WTC11 (cell line): Measurements from ENCODE around the gene PITPNM2. TPM values are rescaled to one million over a fixed set of nuclear protein-coding genes. Genes with fewer than 3 reads are reported as not detected.

ENCODE experiments used
- ATAC-seq: fragments of 200-7000 bp; cut with Tn5 transposase; 2 replicates; pipeline ENCODE4 v1.10.0; 2021; ENCODE audit warnings: mild to moderate bottlenecking, moderate library complexity
- CTCF ChIA-PET: fragments of 300-600 bp; sonication (Branson Sonifier 250); formaldehyde crosslinking; loops from one replicate; lab custom pipeline; 2021; ENCODE audit warnings: antibody characterized with exemption; lab: Charles Lee
- POLR2A ChIA-PET: fragments of 350-600 bp; sonication (Branson Sonifier 250); formaldehyde crosslinking; loops from one replicate; lab custom pipeline; 2021; ENCODE audit warnings: antibody characterized with exemption; lab: Charles Lee
- DNase-seq: peaks from one replicate; pipeline ENCODE4 v3.0.0; 2021; ENCODE audit warnings: low spot score
- H3K27ac Mint-ChIP-seq: 2 replicates; pipeline ENCODE4 v1.8.0; 2021; ENCODE audit warnings: mixed read lengths
- H3K27me3 Mint-ChIP-seq: 2 replicates; pipeline ENCODE4 v1.8.0; 2021; ENCODE audit warnings: low read depth, mild to moderate bottlenecking, moderate library complexity, mixed read lengths
- H3K36me3 Mint-ChIP-seq: 2 replicates; pipeline ENCODE4 v1.8.0; 2021; ENCODE audit warnings: mixed read lengths
- H3K4me1 Mint-ChIP-seq: 2 replicates; pipeline ENCODE4 v1.8.0; 2022; ENCODE audit warnings: mixed read lengths
- H3K4me3 Mint-ChIP-seq: 2 replicates; pipeline ENCODE4 v1.8.0; 2021; ENCODE audit warnings: mild to moderate bottlenecking, moderate library complexity, mixed read lengths
- H3K9me3 Mint-ChIP-seq: 2 replicates; pipeline ENCODE4 v1.8.0; 2021; ENCODE audit warnings: mixed read lengths
- ATF1 ChIP-seq: sonication (generic); formaldehyde crosslinking; IDR thresholded peaks from 2 replicates; pipeline ENCODE4 v1.8.1; 2023; ENCODE audit warnings: mild to moderate bottlenecking, moderate library complexity, missing genetic modification reagents
- ETV6 ChIP-seq: sonication (generic); formaldehyde crosslinking; IDR thresholded peaks from 2 replicates; pipeline ENCODE4 v1.8.1; 2022; ENCODE audit warnings: mild to moderate bottlenecking, missing genetic modification reagents
- HMGA2 ChIP-seq: fragments of 250-450 bp; sonication (Bioruptor Pico); IDR thresholded peaks from 2 replicates; pipeline ENCODE4 v1.4.0; 2021; ENCODE audit warnings: mild to moderate bottlenecking, moderate library complexity
- IRF2 ChIP-seq: sonication (generic); formaldehyde crosslinking; IDR thresholded peaks from 2 replicates; pipeline ENCODE4 v1.8.0; 2022; ENCODE audit warnings: low read depth, missing genetic modification reagents, borderline replicate concordance
- JAZF1 ChIP-seq: fragments of 250-450 bp; sonication (Bioruptor Pico); IDR thresholded peaks from 2 replicates; pipeline ENCODE4 v1.9.0; 2021; ENCODE audit warnings: moderate library complexity, mild to moderate bottlenecking, inconsistent platforms
- MXD4 ChIP-seq: fragments of 250-450 bp; sonication (Bioruptor Pico); IDR thresholded peaks from 2 replicates; pipeline ENCODE4 v1.8.0; 2021; ENCODE audit warnings: mild to moderate bottlenecking, moderate library complexity, borderline replicate concordance
- RELA ChIP-seq: sonication (generic); formaldehyde crosslinking; IDR thresholded peaks from 2 replicates; pipeline ENCODE4 v1.8.1; 2022; ENCODE audit warnings: missing genetic modification reagents, mild to moderate bottlenecking, borderline replicate concordance
- SOX15 ChIP-seq: fragments of 250-450 bp; sonication (Bioruptor Pico); IDR thresholded peaks from 2 replicates; pipeline ENCODE4 v1.9.0; 2021; ENCODE audit warnings: mild to moderate bottlenecking
- SP1 ChIP-seq: sonication (generic); formaldehyde crosslinking; conservative IDR thresholded peaks from 2 replicates; pipeline ENCODE4 v1.8.1; 2022; ENCODE audit warnings: missing genetic modification reagents
- TEAD4 ChIP-seq: sonication (generic); formaldehyde crosslinking; IDR thresholded peaks from 2 replicates; pipeline ENCODE4 v1.8.0; 2022; ENCODE audit warnings: mild to moderate bottlenecking, missing genetic modification reagents
- ZBTB21 ChIP-seq: sonication (generic); formaldehyde crosslinking; IDR thresholded peaks from 2 replicates; pipeline ENCODE4 v1.8.1; 2023; ENCODE audit warnings: mild to moderate bottlenecking, missing genetic modification reagents, borderline replicate concordance
- ZNF121 ChIP-seq: sonication (generic); formaldehyde crosslinking; IDR thresholded peaks from 2 replicates; pipeline ENCODE4 v1.8.0; 2023; ENCODE audit warnings: missing genetic modification reagents
- ZNF263 ChIP-seq: sonication (generic); formaldehyde crosslinking; IDR thresholded peaks from 2 replicates; pipeline ENCODE4 v1.8.1; 2022; ENCODE audit warnings: low read depth, mild to moderate bottlenecking, moderate library complexity, missing genetic modification reagents
- ZNF423 ChIP-seq: fragments of 250-450 bp; sonication (Bioruptor Pico); IDR thresholded peaks from 2 replicates; pipeline ENCODE4 v2.1.2; 2022; ENCODE audit warnings: mild to moderate bottlenecking, moderate library complexity
- total RNA-seq: library from RNA; stranded (reverse); gene quantifications from 3 replicates; pipeline ENCODE4 v1.2.3, GENCODE V29; 2021
- TF ChIP-seq, protein P1 (sequence below): fragments of 250-450 bp; sonication (Bioruptor Pico); conservative IDR thresholded peaks from 2 replicates; pipeline ENCODE4 v1.9.0; 2021; ENCODE audit warnings: mild to moderate bottlenecking
- TF ChIP-seq, protein P2 (sequence below): sonication (generic); formaldehyde crosslinking; IDR thresholded peaks from 2 replicates; pipeline ENCODE4 v1.8.0; 2023; ENCODE audit warnings: missing genetic modification reagents, mild to moderate bottlenecking, borderline replicate concordance
- TF ChIP-seq, protein P3 (sequence below): sonication (generic); formaldehyde crosslinking; IDR thresholded peaks from 2 replicates; pipeline ENCODE4 v1.8.1; 2023; ENCODE audit warnings: mild to moderate bottlenecking, missing genetic modification reagents, borderline replicate concordance
- TF ChIP-seq, protein P4 (sequence below): sonication (generic); formaldehyde crosslinking; IDR thresholded peaks from 2 replicates; pipeline ENCODE4 v1.8.1; 2022; ENCODE audit warnings: low read depth, mild to moderate bottlenecking, moderate library complexity, missing genetic modification reagents, borderline replicate concordance

The PITPNM2 gene
- total RNA-seq, 1 experiment from 2014 or later: 8.2 TPM

DNA sequence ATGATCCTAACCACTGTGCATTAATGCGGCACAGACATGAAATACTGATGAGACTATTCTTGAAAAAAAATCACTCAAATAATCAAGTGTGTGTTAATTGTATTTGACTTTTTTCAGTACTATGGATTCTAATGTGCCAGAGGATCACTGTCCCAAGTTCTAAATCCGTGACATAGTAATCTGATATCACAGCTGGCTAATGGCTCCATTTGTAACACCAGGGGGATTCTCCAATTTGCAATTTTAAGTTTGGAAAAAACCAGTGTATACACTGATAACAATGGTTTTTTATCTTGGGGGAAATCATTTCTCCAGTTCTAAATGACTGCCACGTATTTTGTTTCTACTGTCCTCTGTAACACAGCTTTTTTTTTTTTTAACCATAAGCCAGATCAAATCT, 49.0 kb upstream of the PITPNM2 start:
- TF ChIP-seq MXD4 (CRISPR knock-in tag) (no peak), IRF2 (CRISPR knock-in tag) (no peak), ETV6 (CRISPR knock-in tag) (no peak), ZNF423 (CRISPR knock-in tag) (no peak), SP1 (CRISPR knock-in tag) (no peak), ZNF263 (CRISPR knock-in tag) (no peak), ZNF121 (no peak), HMGA2 (CRISPR knock-in tag) (no peak), TEAD4 (CRISPR knock-in tag) (no peak), SOX15 (CRISPR knock-in tag) (no peak), JAZF1 (CRISPR knock-in tag) (no peak), ATF1 (CRISPR knock-in tag) (no peak), RELA (CRISPR knock-in tag) (no peak), ZBTB21 (CRISPR knock-in tag) (no peak)
- TF ChIP-seq, protein P1, sequence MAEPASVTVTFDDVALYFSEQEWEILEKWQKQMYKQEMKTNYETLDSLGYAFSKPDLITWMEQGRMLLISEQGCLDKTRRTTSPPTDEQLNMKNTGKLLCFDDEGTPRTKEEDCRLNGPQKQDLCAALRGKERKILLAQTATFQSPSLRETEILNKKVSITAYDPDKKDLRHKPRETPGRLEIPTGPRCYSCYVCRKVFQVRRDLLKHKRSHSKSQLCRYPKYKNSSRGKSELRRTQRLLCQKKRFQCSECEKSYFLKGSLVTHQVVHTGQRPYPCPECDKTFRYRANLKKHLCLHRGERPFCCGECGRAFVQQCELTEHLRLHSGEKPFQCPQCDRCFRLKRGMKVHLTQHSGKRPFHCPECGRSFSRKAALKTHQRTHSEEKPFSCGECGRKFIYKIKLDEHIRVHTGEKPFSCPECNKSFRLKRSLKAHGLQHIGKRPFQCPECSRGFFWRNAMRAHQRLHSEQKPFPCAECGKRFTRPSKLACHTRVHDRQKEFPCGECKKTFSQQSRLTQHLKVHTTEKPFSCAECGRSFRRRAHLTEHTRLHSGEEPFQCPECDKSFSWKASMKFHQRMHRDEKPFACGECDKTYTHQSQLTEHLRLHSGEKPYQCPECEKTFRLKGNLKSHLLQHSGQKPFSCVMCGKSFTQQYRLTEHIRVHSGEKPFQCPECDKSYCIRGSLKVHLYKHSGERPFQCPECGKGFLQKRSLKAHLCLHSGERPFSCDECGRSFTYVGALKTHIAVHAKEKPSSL (CRISPR knock-in tag): no peak
- TF ChIP-seq, protein P2, sequence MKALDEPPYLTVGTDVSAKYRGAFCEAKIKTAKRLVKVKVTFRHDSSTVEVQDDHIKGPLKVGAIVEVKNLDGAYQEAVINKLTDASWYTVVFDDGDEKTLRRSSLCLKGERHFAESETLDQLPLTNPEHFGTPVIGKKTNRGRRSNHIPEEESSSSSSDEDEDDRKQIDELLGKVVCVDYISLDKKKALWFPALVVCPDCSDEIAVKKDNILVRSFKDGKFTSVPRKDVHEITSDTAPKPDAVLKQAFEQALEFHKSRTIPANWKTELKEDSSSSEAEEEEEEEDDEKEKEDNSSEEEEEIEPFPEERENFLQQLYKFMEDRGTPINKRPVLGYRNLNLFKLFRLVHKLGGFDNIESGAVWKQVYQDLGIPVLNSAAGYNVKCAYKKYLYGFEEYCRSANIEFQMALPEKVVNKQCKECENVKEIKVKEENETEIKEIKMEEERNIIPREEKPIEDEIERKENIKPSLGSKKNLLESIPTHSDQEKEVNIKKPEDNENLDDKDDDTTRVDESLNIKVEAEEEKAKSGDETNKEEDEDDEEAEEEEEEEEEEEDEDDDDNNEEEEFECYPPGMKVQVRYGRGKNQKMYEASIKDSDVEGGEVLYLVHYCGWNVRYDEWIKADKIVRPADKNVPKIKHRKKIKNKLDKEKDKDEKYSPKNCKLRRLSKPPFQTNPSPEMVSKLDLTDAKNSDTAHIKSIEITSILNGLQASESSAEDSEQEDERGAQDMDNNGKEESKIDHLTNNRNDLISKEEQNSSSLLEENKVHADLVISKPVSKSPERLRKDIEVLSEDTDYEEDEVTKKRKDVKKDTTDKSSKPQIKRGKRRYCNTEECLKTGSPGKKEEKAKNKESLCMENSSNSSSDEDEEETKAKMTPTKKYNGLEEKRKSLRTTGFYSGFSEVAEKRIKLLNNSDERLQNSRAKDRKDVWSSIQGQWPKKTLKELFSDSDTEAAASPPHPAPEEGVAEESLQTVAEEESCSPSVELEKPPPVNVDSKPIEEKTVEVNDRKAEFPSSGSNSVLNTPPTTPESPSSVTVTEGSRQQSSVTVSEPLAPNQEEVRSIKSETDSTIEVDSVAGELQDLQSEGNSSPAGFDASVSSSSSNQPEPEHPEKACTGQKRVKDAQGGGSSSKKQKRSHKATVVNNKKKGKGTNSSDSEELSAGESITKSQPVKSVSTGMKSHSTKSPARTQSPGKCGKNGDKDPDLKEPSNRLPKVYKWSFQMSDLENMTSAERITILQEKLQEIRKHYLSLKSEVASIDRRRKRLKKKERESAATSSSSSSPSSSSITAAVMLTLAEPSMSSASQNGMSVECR (CRISPR knock-in tag): no peak
- TF ChIP-seq, protein P3, sequence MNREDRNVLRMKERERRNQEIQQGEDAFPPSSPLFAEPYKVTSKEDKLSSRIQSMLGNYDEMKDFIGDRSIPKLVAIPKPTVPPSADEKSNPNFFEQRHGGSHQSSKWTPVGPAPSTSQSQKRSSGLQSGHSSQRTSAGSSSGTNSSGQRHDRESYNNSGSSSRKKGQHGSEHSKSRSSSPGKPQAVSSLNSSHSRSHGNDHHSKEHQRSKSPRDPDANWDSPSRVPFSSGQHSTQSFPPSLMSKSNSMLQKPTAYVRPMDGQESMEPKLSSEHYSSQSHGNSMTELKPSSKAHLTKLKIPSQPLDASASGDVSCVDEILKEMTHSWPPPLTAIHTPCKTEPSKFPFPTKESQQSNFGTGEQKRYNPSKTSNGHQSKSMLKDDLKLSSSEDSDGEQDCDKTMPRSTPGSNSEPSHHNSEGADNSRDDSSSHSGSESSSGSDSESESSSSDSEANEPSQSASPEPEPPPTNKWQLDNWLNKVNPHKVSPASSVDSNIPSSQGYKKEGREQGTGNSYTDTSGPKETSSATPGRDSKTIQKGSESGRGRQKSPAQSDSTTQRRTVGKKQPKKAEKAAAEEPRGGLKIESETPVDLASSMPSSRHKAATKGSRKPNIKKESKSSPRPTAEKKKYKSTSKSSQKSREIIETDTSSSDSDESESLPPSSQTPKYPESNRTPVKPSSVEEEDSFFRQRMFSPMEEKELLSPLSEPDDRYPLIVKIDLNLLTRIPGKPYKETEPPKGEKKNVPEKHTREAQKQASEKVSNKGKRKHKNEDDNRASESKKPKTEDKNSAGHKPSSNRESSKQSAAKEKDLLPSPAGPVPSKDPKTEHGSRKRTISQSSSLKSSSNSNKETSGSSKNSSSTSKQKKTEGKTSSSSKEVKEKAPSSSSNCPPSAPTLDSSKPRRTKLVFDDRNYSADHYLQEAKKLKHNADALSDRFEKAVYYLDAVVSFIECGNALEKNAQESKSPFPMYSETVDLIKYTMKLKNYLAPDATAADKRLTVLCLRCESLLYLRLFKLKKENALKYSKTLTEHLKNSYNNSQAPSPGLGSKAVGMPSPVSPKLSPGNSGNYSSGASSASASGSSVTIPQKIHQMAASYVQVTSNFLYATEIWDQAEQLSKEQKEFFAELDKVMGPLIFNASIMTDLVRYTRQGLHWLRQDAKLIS (CRISPR knock-in tag): no peak
- TF ChIP-seq, protein P4, sequence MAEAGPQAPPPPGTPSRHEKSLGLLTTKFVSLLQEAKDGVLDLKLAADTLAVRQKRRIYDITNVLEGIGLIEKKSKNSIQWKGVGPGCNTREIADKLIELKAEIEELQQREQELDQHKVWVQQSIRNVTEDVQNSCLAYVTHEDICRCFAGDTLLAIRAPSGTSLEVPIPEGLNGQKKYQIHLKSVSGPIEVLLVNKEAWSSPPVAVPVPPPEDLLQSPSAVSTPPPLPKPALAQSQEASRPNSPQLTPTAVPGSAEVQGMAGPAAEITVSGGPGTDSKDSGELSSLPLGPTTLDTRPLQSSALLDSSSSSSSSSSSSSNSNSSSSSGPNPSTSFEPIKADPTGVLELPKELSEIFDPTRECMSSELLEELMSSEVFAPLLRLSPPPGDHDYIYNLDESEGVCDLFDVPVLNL (CRISPR knock-in tag): no peak
- Mint-ChIP-seq H3K27ac (no peak overlapping the region), H3K4me1 (no peaks in the 10 kb centered on the region), H3K4me3 (no peak overlapping the region), H3K36me3 (peaks cover 46% of the 10 kb centered on the region), H3K9me3 (no peaks in the 10 kb centered on the region), H3K27me3 (no peaks in the 10 kb centered on the region)
- ChIA-PET CTCF (interaction anchor here (0.7 to 1.7 kb wide), 2 partner anchors 38 to 291 kb away, joined by 3 to 5 read pairs; no protein-coding TSS in a partner anchor), POLR2A (no interaction called here)
- no peak for ATAC-seq
- no peak for DNase-seq
